Ishikawa (cell line): ENCODE measurements around the gene NUMA1.

ENCODE experiments used
- CEBPB ChIP-seq: IDR thresholded peaks from 2 replicates; pipeline ENCODE4 v1.6.1; 2012
- CREB1 ChIP-seq: IDR thresholded peaks from 2 replicates; pipeline ENCODE4 v1.6.1; 2012; ENCODE audit warnings: low read depth
- EGR1 ChIP-seq: IDR thresholded peaks from 2 replicates; pipeline ENCODE4 v1.6.1; 2012
- EP300 ChIP-seq: IDR thresholded peaks from 2 replicates; pipeline ENCODE4 v1.6.1; 2012; ENCODE audit warnings: borderline replicate concordance
- FOXM1 ChIP-seq: IDR thresholded peaks from 2 replicates; pipeline ENCODE4 v1.6.1; 2012; ENCODE audit warnings: low read depth, borderline replicate concordance
- NFIC ChIP-seq: IDR thresholded peaks from 2 replicates; pipeline ENCODE4 v1.6.1; 2012
- RAD21 ChIP-seq: IDR thresholded peaks from 2 replicates; pipeline ENCODE4 v1.6.1; 2012; ENCODE audit warnings: low read depth
- TAF1 ChIP-seq: IDR thresholded peaks from 2 replicates; pipeline ENCODE4 v1.6.1; 2012; ENCODE audit warnings: low read depth, mild to moderate bottlenecking
- TCF12 ChIP-seq: IDR thresholded peaks from 2 replicates; pipeline ENCODE4 v1.6.1; 2012; ENCODE audit warnings: low read depth
- TEAD4 ChIP-seq: IDR thresholded peaks from 2 replicates; pipeline ENCODE4 v1.6.1; 2012
- YY1 ChIP-seq: IDR thresholded peaks from 2 replicates; pipeline ENCODE4 v1.6.1; 2012; ENCODE audit warnings: low read depth
- ZBTB7A ChIP-seq: IDR thresholded peaks from 2 replicates; pipeline ENCODE4 v1.6.1; 2012; ENCODE audit warnings: low read depth
- TF ChIP-seq, protein P1 (sequence below): IDR thresholded peaks from 2 replicates; pipeline ENCODE4 v1.6.1; 2012
- TF ChIP-seq, protein P2 (sequence below): IDR thresholded peaks from 2 replicates; pipeline ENCODE4 v1.6.1; 2012
- TF ChIP-seq, protein P3 (sequence below): IDR thresholded peaks from 2 replicates; pipeline ENCODE4 v1.6.1; 2012; ENCODE audit warnings: low read depth, mild to moderate bottlenecking

NUMA1 gene

DNA sequence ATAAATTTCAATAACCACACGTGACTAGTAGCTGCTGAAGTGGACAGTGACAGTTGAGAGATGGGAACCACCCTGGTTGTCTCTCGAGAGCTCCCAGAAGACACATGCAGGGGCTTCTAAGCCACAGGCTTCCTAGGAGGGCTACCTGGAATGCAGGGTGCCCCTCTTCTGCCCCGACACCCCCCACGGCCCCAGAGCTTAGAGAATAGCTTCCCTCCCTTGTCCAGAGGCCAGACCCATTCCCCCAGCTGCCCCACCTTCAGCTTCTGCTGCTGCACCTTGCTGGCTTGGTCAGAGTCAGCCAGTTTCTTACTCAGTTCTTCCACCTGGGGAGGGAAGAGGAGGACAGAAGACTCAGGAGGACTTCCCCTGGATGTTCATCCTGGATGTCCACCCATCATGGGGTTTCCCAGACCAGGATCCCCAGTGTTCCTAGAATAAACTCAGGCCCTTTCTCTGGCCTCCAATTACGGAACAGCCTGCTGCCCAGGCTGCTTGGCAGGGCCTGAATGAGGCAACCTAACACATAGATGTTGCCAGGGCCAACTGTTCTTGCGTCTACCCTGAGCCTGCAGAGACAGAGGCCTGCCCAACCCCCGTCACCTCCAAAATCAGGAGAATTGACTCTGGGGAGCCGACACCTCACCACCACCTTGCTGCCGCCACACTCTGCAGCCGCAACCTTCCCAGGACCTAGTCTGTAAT is 69.7 kb downstream of the NUMA1 start:
- TF ChIP-seq, protein P1, sequence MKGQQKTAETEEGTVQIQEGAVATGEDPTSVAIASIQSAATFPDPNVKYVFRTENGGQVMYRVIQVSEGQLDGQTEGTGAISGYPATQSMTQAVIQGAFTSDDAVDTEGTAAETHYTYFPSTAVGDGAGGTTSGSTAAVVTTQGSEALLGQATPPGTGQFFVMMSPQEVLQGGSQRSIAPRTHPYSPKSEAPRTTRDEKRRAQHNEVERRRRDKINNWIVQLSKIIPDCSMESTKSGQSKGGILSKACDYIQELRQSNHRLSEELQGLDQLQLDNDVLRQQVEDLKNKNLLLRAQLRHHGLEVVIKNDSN, result no peak
- TF ChIP-seq, protein P2, sequence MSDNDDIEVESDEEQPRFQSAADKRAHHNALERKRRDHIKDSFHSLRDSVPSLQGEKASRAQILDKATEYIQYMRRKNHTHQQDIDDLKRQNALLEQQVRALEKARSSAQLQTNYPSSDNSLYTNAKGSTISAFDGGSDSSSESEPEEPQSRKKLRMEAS, result no peak
- no peak for TF ChIP-seq TCF12
- no peak for TF ChIP-seq CREB1
- TF ChIP-seq TEAD4, result no peak
- no peak for TF ChIP-seq CEBPB
- no peak for TF ChIP-seq RAD21
- no peak for TF ChIP-seq FOXM1
- no peak for TF ChIP-seq TAF1

DNA sequence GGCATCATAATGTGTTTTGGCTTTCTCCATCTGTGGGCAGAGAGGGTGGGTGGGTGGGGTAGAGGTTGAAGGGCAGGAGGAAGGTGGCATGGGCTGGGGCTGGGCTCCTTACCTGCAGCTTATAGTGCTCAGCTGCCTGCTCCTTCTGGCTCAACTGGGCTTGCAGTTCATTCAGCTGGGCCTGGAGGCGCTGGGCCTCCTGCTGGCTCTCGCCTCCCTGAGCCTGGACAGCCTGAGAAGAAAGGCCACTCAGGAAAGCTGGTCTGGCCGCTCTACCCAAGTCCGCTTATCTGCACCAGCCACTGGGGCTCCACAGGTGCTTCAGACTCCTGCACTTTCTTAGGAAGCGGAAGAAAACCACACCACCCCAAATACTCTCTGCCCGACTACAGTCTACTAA is 71.2 kb downstream of the NUMA1 start:
- TF ChIP-seq, protein P1, result no peak
- TF ChIP-seq TCF12, result no peak
- TF ChIP-seq RAD21, result no peak
- TF ChIP-seq ZBTB7A, result no peak
- TF ChIP-seq CREB1, result no peak
- TF ChIP-seq EGR1, result no peak
- no peak for TF ChIP-seq CEBPB
- TF ChIP-seq, protein P3, sequence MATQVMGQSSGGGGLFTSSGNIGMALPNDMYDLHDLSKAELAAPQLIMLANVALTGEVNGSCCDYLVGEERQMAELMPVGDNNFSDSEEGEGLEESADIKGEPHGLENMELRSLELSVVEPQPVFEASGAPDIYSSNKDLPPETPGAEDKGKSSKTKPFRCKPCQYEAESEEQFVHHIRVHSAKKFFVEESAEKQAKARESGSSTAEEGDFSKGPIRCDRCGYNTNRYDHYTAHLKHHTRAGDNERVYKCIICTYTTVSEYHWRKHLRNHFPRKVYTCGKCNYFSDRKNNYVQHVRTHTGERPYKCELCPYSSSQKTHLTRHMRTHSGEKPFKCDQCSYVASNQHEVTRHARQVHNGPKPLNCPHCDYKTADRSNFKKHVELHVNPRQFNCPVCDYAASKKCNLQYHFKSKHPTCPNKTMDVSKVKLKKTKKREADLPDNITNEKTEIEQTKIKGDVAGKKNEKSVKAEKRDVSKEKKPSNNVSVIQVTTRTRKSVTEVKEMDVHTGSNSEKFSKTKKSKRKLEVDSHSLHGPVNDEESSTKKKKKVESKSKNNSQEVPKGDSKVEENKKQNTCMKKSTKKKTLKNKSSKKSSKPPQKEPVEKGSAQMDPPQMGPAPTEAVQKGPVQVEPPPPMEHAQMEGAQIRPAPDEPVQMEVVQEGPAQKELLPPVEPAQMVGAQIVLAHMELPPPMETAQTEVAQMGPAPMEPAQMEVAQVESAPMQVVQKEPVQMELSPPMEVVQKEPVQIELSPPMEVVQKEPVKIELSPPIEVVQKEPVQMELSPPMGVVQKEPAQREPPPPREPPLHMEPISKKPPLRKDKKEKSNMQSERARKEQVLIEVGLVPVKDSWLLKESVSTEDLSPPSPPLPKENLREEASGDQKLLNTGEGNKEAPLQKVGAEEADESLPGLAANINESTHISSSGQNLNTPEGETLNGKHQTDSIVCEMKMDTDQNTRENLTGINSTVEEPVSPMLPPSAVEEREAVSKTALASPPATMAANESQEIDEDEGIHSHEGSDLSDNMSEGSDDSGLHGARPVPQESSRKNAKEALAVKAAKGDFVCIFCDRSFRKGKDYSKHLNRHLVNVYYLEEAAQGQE, result no peak
- TF ChIP-seq, protein P2, result no peak
- TF ChIP-seq EP300, result no peak
- TF ChIP-seq YY1, result no peak

DNA sequence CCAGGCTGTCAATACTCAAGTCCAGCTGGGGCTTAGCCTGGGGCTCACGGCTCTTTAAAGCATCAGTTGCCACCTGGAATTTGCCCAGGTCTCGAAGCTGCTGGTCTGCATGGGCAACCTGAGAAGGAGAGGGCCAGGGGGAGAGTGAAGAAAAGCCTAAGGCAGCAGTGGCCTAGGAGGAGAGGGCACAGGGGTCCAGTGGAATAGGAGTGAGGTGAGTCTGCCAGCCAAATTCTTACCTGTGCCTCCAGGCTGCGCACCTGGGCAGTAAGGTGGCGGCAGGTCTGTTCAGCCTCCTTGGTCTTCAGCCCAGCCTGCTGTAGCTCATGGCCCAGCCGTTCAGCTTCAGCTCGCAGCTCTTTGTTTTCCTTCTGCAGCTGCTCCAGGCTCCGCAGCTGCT is 71.6 kb downstream of the NUMA1 start:
- TF ChIP-seq FOXM1 (no peak), CREB1 (no peak), YY1 (no peak), RAD21 (no peak), TEAD4 (no peak), TCF12 (no peak), TAF1 (no peak), EGR1 (no peak), EP300 (no peak), CEBPB (no peak), NFIC (no peak), ZBTB7A (no peak)
- TF ChIP-seq, protein P1, result no peak
- TF ChIP-seq, protein P2, result no peak
- TF ChIP-seq, protein P3, result no peak

DNA sequence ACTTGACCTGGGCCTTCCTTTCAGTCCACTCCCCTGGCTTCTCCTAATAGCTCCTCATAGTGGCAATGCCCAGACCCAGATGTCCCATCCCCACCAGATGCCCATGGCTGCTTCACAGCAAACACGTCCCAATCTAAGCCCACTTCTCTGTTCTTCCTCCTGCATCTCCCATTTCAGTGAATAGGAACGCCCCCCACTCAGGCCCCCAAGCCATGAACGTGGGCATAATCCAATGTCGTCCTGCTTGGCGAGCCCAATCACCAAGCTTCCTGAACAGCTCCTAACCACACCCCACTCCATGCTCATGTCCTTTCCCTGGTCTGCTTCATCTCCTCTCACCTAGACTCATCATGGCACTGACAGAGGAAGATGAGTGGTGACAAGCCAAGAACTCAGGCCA is 72.8 kb downstream of the NUMA1 start:
- no peak for TF ChIP-seq TEAD4
- TF ChIP-seq TAF1, result no peak
- no peak for TF ChIP-seq RAD21

DNA sequence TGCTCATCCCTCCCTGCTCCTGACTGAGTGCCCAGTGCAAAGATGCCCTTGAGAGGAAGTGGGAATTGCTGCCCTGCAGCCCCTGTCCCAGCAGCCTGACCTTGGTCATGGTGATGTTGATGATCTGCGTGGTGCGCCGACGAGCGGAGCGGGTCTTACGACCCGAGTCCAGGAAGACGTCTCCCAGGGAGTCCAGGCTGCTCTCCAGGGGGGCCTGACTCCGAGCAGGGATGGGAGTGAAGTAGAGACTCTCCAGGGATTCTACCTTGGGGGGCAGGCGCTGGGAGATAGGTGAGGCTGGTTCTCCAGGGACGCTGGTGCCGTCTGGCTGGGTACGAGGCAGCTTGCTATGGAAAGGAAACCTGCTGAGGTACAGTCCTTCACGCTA is 73.3 kb downstream of the NUMA1 start:
- TF ChIP-seq EP300, result no peak
- no peak for TF ChIP-seq TCF12
- TF ChIP-seq TEAD4, result no peak
- TF ChIP-seq, protein P2, result no peak
- no peak for TF ChIP-seq CREB1
- no peak for TF ChIP-seq ZBTB7A
- no peak for TF ChIP-seq RAD21
- TF ChIP-seq YY1, result no peak
- TF ChIP-seq, protein P1, result no peak
- TF ChIP-seq, protein P3, result no peak
- no peak for TF ChIP-seq EGR1
- no peak for TF ChIP-seq TAF1
